NCI-H146 (cell line): ENCODE measurements around the gene MAN1B1.
A peak's percentile ranks its signal among the peaks of the same experiment; 100 is the strongest.
"Not testable (repeated sequence)": the region's sequence is repeated elsewhere in the genome, so short reads cannot be mapped to it uniquely, and the experiment has no call there.

Experiments used
- DNase-seq: peaks from one replicate; lab custom pipeline; 2025; lab: John Stamatoyannopoulos, UW

MAN1B1 gene

DNA sequence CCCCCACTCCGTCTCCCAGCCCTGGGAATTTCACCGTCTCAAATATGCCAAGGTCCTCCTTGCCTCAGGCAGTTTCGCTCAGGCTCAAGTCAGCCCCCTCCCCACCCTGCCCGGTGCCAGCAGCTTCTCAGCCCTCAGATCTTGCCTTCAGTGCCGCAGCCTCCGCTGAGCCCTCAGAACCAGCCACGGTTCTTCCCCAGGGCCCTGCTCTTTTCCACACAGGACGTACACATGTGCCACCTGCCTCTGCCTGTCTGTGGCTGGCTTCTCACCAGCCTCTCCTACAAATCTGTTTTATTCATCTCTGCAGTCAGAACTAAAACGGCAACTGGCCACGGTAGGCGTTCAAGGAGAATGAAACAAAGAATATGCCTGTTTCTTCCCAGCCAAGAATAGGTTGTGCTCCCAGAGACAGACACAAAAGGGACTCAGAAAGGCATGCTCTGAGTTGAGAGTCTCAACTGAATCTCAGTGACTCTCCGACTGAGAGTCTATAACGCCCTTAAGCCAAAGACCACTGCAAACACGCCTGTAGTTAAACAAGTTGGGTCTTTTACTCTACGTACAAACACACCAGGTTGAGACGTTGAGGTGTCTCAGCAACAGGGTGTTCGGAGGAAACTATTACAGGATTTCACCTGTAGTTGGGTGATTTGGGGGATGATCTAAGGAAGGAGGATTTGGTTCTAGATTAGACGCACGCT lies 41.5 kb downstream of the MAN1B1 start:
- no peak for DNase-seq

DNA sequence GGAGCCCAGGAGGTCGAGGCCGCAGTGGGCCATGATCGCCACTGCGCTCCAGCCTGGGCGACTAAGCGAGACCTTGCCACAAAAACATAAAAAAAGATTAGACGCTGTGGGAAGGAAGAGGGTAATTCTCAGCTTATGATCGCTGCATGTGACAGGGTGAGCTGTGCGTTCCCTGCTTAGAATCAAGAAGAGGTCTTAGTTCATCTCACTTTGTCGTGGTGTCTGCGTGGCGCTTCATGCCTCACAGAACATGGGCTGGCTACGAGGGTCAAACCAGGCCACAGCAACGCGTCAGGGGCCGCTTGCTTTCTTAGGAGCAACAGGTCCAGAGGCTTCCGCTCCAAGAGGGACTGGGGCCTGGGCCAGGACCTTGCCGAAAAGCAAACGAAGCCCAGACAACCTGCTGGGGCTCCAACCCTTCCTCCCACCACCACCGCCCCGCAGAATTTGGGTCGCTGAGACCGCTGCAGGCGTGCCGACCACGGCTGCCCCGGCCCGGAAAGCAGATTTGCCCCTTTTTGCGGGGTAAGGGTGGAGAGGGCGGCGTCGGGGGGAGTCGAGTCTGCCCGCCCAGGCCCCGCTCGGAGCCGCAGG lies 42.2 kb downstream of the MAN1B1 start:
- no peak for DNase-seq

DNA sequence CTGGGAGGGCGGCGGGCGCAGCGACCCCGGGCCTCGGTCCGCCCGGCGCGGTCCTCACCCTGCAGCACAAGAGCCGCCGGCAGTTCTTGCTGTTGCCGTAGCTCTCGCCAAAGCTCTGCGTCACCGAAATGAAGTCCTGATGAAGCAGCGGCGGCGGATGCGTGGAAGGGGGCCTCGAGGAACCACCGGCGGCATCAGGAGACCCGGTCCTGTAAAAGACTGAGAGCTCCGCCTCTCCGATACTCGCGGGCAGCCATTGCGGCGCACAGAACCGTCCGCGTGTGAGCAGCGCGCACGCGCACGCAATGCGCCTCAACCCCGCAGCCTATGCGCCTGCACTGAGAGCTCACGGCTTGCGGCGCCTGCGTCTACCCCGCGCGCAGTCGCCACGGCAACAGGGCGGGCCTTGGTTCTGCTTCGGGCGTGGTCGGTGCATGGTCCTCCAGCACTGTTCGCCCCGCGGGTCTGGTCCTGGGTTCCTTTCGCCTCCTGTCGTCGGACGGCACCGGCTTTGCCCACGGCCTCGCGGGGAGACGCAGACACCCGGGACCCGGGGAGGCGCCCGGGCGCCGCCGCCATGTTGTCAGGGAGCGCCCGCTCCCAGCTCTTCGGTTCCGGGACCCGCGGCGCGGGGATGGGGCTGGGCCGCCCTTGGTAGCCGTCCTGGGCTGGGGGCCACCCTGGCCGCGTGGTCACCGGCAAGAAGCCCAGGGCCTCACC lies 42.8 kb downstream of the MAN1B1 start:
- peak; percentile 89 for DNase-seq

DNA sequence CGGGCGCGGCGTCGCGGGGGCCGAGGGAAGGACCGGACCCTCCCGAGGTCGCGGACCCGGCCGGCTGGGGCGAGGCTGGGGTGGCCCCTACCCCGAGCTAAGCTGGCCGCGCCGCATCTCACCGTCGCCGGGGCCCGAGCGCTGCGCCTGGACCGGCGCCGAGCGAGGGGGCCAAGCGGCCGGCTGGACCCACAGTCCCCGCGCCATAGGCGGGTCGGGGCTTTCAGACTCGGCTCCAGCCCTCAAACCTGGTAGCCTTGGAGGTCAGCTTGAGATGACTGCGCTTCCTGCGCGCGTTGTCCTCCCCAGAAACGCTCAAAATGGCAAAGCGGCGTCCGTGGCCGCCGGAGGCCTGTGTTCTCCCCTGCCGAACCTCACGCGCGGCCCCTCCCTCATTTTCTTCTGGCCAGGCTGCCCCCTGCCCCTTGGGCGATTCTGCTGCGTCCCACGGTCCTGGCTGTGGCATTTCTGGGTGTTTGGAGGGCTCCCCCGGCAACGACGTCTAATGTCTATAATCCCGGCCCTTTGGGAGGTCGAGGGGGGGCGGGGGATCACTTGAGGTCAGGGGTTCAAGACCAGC lies 43.5 kb downstream of the MAN1B1 start:
- peak; percentile 31 for DNase-seq

DNA sequence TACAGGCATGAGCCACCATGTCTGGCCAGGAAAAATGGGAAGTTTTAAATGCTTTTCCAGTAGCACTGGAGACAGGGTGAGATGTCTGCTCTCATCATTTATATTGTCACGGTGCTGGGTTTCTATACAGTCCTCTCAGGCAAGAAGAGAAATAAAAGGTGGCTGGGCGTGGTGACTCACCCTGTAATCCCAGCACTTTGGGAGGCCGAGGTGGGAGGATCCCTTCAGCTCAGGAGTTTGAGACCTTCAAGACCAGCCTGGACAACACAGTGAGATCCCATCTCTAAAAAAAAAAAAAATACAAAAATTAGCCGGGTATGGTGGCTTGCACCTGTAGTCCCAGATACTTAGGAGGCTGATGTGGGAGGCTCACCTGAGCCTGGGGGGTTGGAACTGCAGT lies 47.4 kb downstream of the MAN1B1 start:
- no peak for DNase-seq

DNA sequence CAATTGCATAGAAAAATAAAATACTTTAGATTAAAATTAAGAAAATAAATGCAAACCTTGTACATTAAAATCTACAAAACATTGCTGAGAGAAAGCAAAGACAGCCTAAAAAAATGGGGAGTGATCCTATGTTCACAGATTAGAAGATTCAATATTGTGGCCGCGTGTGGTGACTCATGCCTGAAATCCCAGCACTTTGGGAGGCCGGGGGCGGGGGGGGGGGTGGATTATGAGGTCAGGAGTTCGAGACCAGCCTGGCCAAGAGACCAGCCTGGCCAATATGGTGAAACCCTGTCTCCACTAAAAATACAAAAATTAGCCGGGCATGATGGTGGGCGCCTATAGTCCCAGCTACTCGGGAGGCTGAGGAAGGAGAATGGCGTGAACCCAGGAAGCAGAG lies 48.4 kb downstream of the MAN1B1 start:
- DNase-seq: not testable (repeated sequence)

DNA sequence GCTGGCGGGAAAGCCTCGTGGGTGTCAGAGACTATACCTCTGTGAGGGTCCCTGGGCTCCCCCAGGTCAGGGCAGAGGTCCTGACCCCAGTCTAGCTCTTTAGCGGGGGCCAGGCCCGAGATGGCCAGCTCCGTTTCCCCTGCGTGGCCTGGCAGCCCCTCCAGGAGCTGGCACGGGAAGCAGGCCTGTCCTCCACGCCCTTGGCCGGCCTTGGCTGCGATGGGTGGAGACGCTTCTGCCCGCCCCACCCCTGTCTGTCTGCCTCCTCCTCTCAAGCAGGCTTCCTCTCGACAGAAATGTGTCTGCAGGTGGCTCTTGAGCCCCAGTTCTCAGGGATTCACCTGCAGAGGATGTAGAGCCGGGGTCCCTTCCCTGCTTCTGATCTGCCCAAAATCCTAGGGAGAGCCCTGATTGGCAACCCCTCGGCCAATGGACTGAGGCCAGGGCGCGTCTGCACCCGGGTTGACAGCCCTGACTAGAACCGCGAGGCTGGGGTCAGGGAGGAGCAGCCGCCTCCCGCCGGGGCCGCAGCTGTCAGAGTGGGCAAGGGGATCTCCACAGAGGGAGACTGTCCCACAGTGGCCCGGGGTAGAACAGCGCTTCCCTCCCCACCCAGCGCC lies 49.6 kb downstream of the MAN1B1 start:
- no peak for DNase-seq

DNA sequence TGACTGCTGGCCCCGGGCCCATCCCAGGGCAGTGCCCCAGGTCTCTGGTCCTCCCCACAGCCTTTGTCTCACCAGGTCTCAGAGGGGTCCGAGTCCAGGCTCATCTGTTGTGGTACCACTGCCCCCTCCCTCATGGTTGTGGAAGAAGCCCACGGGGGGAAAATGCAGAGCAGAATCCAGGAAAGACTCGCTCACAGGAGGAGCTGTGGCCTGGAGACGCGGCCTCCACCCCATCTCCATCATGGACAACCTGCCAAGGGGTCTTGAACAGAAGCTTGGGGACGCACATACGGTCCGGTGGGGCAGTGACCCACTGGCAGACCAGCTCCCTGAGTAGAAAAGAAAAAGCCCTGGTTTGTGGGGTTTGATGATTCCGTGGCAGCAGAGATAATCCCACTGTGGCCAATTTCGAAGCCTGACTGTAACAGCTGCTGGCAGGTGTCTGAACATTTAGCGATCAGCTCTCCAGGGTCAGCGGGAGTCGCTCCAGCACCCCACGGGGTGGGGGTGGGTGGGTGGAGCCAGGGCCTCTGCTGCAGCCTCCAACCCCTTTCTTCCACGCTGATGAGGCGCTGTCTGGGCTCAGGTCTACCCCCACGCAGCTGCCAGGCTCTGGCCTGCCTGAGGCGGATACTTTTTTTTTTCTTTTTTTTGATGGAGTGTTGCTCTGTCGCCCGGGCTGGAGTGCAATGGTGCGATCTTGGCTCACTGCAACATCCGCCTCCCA lies 50.3 kb downstream of the MAN1B1 start:
- peak; percentile 30 for DNase-seq

DNA sequence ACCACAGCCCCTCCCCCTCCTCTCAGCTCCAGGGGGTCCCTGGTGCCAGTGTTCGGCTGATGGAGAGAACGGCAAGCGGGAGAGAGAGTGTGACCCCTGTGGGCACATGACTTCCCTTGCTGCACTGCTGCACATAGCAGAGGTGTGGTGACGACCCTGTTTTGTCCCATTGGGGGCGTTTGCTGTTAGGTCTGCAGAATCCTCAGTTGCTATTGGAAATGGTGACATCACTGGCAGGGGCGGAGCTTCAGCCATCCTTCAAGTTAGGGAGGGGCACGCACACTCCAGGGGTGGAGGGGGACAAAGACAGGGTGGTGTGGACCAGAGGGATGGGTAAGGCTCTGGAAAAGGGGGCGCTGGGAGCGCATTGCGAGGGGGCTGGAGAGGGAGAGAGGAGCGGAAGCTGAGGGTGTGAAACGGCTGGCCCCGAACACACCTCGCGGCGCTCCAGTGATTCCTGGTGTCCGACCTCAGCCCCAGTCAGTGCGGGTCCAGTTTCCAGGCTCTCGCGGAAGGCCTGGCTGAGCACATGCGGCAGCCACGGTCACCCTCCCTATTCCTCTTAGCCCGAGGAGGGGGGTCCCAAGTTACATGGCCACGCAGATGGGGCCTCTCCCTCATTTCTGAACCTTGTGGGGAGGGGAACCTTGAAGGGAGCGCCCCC lies 51.4 kb downstream of the MAN1B1 start:
- DNase-seq: peak; percentile 64

DNA sequence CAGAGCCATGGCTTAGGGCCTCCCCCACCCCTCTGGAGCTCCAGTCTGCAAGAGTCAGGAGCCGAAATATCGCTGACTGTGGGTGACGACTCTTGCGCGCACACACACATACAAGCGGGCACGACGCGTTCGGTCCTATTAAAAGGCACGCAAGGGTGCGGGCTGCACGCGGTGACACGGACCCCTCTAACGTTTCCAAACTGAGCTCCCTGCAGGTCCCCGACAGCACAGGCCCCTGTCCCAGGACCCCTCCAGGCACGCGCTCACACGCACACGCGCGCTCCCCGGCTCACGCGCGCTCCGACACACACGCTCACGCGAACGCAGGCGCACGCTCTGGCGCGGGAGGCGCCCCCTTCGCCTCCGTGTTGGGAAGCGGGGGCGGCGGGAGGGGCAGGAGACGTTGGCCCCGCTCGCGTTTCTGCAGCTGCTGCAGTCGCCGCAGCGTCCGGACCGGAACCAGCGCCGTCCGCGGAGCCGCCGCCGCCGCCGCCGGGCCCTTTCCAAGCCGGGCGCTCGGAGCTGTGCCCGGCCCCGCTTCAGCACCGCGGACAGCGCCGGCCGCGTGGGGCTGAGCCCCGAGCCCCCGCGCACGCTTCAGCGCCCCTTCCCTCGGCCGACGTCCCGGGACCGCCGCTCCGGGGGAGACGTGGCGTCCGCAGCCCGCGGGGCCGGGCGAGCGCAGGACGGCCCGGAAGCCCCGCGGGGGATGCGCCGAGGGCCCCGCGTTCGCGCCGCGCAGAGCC lies 52.1 kb downstream of the MAN1B1 start, which contains the start of gene GRIN1:
Gene GRIN1, plus strand, starts transcription at position 433 of the 746 bp plus-strand sequence. CDS start 333 bp downstream, outside the sequence.
- DNase-seq: no peak

DNA sequence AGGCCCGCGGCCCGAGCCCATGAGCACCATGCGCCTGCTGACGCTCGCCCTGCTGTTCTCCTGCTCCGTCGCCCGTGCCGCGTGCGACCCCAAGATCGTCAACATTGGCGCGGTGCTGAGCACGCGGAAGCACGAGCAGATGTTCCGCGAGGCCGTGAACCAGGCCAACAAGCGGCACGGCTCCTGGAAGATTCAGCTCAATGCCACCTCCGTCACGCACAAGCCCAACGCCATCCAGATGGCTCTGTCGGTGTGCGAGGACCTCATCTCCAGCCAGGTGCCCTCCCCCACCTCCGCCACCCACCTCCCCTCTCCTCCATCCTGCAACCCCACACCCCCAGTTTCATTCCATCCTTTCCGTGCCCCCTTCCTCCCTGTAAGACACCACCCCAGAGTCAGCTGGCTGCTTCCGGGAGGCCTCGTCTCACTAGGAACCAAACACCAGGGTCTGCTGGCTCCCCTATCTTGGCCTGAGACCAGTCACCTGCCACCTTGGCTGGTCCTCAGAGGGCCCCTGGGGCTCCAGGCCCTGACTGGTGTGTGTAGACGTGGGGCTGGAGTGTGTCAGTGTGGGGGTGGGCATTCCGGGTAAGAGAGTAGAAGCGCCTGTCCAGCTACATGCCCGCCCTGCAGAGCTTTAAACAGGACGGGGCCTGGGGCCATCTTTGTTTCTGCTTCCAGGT lies 52.8 kb downstream of the MAN1B1 start:
- DNase-seq: no peak

DNA sequence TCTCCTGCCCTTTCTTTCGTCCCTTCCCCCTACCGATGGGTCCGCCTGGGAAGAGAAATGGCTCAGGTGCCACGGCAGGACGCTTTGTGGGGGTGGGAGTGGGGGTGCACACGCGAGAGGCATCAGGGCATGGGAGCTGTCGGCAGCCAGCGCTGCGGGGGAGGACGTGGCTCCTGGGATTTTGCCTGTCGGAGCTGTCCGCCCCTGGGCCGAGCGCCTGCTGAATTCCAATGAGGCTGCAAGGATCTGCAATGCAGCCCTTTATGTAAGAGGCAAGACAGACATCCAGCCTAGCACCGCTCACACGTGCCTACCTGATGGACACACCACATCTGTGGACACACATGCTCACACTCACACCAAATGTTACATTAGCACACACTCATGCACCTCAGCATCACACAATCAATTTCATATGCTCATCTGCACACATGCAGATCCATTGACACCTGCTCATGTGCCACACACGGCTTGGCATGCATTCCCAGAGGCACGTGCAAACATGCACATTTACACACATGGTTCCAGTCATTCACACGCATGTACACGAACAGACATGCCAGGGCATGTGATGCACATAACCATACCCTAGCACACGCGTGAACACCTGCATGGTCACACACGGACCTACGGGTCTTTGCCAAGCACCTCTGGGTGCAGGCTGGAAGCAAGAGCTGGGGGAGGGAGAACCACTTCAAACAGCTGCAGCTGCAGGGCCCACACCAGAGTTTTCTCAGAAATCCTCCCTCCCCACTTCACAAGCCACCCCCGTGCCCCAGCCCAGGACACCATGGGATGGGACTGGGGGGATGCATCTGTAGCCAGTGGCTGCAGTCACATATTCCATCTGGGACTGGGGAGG lies 53.6 kb downstream of the MAN1B1 start:
- DNase-seq: no peak

DNA sequence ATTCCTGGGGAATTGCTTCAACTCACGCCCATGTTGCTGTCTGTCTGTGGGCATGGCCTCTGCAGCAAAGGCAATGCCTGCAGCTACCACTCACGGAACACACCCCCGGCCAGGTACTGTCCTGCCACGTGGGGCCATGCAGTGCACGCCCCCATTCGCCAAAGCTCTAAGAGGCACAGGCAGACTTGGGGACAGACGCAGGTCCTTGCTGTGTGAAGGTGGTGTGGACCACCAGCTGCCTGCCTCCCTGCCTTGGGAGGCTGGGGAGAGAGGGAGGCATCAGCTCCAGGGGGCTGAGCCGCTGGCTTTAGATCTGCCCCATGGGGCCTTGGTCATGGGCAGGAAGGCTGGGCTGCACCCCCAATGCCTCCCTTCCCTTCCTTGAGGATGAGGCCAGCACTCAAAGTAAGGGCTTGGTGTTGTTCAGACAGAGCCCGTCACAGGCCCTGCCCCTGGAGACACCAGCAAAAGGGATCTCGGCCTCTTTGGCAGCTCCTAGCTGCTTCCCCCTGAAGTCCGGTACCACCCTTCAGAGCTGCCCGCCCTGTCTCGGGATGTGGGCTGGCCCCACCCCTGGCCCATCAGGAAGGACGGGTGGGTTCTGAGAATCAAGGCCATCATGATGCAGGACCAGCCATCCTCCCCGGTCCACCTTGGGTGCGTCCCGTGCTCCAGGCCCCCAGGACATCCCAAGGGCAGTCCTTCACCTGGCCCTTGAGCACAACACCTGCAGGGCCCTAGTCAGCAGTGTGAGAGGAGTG lies 54.4 kb downstream of the MAN1B1 start:
- no peak for DNase-seq

DNA sequence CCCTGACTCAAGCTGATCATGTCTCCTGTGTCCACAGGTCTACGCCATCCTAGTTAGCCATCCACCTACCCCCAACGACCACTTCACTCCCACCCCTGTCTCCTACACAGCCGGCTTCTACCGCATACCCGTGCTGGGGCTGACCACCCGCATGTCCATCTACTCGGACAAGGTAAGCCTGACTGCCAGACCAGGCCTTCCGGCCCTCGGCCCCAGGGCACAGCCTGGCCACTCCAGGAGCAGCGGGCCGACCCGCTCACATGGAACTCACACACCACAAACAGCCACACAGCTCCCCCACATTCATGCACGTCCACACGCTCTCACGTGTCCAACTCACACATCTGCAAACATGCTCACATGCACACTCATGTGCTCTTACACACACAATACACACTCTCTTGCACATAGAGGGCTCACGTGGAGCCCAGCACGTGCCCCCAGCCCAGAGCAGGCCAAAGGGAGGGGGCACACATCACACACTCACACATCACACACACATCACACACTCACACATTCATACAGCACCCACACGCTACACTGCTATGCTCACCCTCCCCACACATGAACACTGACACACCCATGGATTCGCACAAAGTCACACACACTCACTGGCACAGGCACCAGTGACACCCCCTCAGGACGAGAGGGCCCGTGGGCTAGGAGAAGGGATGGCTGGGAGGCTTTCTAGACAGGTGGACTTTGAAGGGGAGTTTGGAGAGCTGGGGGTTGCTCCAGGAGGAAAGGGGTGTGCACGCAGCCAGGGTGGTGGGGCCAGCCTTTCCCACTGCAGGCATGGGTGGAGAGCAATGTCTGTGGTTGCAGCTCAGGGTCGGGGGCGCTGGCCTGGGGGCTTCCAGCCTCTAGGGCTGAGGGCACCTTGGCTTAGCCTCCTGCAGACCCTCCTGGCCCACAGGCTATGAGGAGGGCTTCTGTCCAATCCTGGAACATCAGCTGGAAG lies 55.5 kb downstream of the MAN1B1 start:
- DNase-seq: no peak

DNA sequence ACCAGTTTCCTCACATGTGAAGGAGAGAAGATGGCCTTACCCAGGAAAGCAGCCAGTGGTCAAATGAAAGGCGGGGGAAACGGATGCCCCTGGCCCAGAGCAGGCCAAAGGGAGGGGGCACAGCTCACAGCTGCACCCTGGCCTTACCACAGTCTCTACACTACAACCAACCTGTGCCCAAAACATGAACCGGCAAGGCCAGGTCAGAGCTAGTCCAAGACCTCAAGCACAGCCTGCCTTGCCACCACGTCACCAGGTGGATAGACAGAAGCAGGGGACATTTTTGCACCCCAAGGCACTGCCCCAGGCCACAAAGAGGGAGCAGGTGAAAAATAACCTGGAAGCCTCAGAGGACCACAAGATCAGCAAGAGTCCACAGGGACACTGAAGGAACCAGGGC lies 56.7 kb downstream of the MAN1B1 start:
- no peak for DNase-seq

DNA sequence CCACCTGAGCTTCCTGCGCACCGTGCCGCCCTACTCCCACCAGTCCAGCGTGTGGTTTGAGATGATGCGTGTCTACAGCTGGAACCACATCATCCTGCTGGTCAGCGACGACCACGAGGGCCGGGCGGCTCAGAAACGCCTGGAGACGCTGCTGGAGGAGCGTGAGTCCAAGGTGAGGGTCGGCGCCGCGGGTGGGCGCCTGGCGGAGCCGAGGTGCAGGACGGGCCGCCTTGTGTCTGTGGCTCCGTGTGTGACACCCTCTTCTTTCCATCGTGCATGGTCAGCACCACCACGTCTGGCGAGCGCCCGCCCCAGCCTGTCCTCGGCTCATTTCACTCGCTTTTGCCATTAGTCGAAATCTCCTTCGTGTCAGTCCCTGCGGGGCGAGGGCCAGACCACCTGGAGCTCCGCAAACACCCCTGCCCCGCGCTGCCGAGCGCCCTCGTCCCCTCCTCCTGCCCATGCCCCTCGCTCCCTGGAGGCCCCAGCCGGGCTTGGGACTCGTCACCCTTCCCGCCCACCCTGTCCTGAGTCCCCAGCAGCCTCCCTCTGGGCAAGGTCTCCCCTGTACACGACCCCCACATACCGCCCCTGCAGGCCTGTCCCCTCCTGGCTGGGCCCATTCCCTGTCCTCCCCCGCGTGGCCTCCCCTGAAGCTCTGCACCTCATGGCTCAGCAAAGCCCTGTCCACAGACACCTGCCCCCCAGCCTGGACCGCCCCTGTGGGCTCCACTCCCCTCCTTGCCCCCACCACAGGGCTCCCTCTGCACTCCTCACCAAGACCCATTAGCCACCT lies 59.1 kb downstream of the MAN1B1 start:
- DNase-seq: no peak
